NCI-H2196 treated with DMSO at 0.1 percent for 48 hours (cell line): ENCODE results near the gene PTH1R.

Experiments
- DNase-seq: peaks from one replicate; lab custom pipeline; 2025; ENCODE audit not compliant: unreplicated experiment; lab: John Stamatoyannopoulos, UW

The PTH1R gene

DNA sequence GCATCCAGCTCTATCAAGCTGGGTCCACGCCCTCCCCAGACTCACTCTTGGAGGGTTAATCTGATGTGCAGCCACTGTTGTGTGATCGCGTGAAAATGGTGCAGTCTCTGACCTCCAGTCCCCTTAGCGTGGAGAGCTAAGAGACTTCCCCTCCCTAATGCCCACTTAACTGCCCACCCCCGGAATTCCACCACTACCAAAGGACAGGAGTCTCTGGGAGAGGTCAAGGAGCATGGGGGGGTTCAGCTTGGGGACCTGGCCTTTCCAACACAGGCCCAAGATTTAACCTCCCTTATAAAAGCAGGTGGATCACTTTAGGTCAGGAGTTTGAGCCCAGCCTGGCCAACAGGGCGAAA is 50.2 kb downstream of the PTH1R start:
- DNase-seq = no peak

DNA sequence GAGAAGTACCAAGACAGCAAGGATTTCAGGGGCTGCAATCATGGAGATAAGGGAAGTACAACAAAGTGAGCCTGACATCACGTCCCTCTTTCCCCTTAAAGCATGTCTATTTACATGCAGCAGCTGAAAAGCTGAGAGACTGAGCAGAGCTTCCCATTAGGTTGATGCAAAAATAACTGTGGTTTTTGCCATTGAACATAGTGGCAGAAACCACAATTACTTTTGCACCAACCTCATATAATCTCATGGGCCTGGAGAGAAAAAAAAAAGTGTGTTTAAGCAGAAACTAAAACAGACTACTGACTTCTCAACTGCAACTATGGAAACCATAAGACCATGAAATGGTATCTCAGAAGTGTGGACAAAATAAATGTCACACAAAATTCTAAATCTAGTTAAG is 50.8 kb downstream of the PTH1R start:
- DNase-seq = no peak

DNA sequence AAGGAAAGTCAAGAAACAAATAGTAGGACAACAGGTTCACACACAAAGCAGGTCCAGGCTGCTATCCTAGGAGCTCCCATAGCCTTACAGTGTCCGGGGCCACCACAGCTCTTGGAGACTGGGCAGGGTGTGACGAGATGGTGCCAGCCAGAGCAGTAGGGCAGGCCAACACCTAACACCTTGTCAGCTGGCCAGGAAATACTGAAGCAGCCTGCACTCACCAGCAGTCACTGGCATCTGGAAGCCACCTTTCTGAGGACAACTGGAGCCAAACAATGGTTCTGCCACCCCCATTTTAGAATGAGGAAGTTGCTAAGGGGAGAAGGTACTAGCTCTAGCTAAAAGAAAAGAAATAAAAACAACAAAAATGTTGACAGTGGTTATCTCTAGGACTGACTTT is 51.8 kb downstream of the PTH1R start:
- no peak for DNase-seq

DNA sequence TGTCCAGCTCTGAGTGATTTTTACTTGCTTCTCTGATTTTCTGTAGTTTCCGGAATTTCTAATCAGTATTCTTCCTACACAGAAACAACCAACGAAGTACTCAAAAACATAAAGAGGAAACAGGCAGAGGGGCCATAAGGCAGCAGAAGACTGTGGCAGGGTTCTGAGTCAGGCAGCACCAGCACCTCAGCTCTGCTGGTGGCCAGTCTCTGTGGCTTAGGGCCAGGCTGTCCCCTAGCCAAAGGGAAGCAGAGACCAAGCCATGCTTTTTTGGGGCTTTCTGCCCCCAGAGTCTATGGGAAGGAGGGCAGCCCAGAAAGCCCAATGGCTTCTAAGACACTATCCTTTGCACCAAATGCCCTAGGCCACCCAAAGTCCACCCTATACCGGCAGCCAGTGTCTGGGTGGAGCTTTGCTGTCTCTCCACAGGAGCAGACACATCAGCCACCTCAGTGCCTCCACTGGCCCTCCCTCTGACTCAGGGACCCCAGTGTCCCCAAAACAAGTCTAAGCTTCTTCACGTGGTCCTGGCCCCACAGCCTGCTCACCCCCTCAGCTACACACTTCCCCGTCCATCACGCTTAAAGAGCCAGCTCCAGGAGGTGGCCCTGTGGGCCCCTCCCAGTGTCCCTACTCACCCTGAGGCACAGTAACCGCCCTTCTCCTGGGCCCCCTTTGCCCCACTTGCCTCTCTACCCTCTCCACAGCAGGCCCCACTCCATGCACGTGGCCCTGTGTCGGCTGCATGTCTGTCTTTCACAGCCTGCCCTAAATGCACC is 52.8 kb downstream of the PTH1R start:
- no peak for DNase-seq

DNA sequence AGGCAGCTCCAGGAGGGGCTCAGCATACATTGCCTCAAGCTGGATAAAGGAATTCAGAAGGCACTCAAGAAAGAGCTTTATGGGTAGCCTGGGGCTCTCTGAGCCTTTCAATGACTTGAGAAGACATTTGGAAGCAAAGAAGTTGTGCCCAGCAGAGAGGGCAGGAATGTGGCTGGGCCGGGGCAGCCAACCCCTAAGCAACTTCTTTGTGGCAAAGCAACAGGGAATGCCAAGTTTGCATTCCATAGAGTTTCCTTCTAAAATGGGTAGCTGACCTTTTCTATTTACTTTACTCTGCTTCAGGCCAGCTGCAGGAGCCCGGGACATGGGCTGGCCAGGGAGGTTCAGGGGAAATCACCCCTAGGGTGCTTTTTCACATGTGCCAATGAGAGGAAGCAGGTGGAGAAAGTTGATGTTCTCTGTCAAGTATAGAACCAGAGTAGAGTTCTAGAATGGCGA is 53.5 kb downstream of the PTH1R start:
- no peak for DNase-seq

DNA sequence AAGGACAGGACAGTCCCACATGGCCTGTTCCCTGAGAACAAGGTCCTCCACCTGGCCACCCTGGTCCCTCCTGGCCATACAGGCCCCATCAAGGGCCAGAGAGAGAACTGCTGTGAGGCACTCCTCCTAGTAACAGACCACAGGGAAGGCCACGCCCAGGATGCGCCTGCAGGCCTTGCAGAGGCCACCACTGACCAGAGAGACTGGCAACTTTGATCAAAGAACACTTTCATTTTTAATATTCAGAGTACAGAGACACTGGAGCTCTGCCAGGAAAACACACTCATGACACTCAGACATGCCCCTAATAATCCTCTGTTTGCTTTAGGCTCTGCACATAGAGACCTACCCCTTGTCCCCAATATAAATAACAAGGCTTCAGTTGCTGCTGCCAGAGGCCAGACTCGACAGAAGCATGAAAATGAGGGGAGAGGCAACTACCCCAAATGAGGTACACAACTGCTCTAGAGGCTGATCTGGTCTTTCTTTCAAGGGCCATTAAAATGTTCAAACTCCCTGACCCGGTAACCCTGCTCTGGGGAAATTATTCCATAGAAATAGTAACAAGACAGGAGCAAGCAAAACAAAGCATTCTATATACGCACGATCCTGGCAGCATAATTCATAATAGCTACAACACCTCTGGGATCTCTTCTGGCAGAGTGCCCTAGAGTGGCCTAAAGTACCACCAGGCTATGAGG is 54.3 kb downstream of the PTH1R start:
- DNase-seq = no peak

DNA sequence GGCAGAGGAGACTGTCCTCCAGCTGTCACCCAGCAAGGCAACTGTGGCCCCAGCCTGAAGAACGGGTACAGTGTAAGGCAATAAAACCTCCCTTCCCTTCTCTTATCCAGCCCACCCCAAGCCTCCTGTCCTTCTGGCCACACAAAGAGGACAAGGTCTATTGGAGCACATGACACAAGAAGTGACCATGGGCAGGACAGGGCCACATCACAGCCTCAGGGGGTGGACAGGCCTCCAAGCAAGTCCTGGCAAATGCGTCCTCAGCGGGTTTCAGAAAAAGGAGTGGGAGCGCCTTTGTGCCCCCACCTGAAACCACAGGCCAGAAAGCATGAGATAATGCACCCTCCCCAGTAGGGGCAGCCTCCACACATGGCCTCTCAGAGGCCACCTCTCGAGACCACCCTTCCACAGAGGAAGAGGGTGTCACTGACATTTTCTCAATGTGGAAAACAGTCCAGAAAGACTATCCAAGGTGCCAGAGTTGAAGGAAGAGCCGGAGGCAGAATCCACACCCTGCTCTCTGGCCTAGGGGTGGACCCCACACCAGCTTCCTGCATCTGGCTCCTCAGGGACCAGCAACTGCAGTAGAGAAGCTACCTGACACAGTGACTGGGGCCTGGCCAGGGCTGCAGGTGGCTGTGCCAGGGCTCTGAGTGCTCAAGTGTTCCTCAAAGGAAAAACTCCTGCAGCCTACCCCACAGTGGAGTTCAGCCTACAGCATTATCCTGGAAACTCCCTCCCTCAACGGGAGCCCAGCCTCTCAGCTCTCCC is 55.1 kb downstream of the PTH1R start:
- no peak for DNase-seq

DNA sequence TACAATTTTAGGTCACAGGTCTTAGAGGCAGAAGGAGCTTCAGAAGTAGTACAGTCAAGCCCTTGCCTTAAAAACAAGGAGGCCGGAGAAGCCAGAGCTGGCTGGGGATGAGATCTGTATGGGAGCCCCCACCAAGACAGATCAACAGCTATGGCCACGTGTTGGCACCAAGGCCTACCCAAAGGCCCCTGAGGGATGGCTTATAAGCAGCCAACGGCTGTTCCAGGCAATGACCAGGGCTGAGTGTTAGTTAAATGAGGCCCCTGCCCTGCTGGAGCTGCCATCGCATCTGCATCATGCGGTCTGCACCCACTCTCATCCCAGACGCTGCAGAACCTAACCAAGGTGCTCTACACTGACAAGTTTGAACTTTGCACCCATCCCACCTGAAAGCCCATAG is 55.7 kb downstream of the PTH1R start:
- DNase-seq = no peak

DNA sequence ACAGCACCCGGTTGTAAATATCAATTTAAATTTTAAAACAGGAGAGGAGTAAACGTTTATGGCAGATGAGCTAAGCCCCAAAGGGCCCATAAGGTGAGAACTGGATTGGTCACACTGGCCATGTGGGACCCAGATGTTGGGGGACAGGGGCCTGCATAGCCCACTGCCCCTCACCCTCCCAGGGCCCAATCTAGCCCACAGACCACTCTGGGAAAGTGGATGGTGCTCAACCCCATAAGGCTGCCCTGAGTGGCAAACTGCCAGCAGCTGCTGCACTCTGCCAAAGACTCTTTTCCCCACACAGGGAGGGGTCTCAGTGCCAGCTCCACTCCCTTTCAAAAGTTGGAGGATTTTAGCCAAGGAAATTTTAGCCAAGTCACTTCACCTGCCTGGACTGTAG is 56.6 kb downstream of the PTH1R start:
- DNase-seq = no peak

DNA sequence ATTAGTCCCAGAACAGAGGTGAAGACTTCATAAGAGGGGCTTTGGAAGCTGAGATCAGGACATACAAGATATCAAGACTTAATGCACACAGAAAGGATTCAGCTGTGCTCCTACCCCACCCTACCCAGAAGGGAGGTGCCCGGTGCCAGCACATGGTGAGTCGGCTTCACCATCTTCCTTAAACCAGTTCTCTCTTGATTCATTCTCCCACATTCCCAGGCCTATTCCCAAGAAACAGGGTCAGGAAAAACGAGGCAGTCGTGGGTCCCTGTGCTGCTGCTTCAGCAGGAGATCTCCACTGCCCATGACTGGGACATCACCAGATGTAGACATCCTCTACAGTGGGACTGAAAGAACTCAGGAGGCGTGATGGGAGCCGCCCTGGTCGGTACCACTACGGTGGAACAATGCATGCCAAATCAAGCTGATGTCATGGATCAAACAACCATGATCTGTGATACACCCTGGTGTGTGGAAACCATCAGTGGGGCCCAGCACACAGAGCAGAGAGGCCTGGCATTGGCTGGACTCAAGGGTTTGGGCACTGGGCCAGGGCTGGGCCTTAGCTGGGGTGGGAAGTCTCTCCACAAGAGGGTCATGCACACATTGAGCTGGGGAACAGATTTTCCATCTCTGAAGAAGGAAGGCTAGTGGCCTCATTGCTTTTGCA is 57.1 kb downstream of the PTH1R start:
- no peak for DNase-seq

DNA sequence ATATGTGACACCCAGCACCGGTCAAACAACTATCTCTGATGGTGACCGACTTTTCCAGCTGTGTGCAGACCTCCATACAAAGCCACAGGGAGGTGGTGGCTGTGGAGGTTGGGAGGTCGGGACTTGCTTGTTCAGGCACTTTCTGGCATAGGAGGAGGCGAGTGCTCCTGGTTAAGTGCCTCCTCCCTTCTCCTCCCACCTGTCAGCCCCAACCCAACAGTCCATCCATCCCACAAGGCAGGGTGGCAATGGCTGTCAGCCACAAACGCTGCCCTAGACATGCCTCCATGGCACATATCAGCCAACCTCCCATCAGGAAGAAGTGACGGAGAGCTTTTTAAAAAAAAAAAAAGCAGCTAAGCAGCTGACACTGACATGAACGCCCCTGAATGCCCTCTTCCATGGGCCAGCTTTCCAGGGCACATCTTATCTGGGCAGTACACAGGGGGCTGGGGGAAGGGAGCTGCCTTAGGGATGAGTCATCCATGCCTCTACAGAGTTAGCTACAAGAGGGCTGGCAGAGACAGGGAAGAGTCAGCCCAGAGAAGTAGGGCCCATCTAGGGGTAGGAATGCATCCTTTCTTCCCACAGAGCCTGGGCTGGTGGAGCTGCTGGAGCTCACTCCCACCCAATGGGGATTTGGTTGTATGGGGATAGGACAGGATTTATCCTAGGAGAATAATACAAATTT is 57.8 kb downstream of the PTH1R start:
- DNase-seq = peak; percentile 6

DNA sequence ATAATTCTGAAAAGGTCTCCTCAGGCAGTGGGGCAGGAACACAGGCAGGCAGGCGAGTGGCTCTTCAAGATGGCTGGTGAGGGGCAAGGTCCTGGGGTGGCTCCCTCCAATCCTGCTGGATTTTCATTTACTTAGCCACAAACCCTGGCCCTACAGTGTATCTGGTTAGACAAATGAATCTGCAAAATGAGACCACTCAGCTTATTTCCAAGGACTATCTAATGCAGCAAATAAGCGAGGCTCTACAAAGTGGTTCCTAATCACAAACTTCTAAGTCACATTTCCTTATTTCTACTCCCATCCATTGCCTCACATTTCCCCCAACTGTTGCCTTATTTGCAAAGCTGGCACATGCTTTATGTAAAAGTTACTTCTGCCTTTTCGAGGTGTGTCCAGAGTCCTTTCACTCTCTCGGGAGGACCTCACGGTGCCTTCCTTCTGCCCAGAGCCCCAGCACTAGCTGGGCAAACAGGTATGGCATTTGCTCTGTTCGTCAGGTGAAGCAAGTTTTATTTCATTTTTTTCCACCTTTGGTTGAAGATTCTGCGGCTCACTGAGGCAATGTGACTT is 58.6 kb downstream of the PTH1R start:
- no peak for DNase-seq

DNA sequence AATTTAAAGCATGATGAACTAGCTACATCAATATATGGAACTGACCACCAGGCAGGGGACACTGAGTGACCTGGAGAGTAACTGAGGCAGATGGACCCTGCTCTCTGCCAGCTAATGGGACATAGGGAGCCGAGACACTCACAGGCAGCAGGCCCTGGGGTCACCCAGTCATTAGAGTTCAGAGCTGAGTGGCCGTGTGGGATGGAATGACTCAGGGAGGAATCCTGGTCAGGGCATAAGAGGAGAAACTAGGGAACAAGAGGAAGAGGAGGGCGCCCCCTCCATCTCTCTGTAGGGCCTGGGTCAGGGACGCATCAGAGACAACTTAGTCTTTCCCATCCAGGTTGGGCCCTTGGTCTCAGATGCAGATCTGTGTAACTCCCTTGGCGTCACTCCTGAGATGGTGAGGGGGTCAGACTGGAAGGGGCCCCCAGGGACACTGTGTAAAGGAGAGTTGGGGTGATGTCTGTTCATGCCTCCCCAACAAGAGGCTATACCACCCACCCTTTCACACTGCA is 59.3 kb downstream of the PTH1R start:
- DNase-seq = no peak

DNA sequence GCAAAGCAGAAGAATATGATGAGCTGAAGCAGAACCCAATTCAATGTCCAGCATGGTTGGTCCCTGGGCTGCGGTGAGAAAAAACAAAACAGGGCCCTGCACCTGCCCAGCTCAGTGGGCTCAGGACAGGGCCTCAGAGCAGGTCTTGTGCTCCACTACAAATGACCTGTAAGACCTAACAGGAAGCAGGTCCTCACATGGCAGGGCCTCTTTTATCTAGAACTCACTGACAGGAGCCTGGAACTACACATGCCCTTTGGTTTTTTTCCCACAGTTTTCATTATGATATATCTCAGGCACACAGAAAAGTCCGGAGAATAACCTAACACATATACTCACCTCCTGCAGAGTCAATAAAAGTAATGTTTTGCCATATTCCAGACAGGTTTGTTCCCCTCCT is 60.6 kb downstream of the PTH1R start:
- no peak for DNase-seq

DNA sequence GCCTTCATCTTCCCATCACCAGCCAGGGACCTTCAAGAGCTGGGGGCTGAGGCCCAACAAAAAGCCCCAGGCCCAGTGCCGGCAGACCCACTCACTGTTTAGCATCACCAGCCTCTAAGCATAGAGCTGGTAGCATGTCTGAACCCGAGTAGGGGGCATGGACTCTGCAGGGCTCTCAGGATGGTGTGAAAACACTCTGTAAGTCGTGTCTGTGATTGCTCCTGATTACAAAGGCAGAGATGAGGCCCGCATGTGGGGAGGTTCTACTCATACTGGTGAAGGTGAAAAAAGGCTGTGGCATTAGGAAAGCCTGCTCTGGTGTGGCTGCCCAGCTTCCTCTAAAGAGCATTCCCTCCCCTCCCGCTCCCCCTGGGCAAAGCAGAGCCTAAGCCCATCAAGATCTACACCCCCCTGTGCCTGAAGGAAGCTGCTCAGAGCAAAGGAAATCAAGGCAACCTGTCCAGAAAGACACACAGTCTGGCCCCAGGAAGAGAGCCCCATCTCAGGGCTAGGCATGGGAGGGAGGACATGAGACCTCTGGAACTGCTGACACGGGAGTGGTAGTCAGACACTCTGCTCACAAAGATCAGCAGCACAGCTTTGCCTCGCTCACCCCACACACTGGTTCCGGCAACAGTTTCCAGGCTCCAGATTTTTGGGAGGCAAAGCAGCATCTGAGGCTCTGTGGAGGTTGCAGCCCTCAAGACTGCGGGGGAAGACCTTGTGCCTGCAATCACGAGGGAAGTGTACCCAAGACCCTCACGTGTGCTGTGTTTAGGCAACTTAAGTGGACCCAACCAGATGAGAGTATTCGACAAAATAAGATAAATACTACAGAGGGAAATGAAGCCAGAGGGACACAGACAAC is 62.3 kb downstream of the PTH1R start:
- DNase-seq = no peak

DNA sequence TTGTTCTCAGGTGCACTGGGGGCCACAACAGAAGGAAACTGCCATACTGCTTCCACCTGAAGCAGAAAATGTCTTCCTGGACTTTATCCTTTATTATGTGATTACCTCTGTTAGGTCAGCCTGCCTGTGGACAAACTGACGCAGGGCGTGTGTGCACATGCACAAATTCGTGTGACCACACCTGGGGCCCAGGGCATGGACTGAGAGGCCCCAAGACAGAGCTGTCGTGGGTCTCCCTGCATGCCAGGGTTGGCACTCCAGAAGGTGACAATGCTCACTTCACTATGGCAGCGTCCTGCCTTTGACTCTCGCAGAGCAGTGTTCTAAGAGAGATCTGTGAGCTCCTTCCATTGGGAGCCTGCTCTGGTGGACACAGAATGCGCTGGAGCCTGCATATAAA is 64.6 kb downstream of the PTH1R start:
- no peak for DNase-seq

DNA sequence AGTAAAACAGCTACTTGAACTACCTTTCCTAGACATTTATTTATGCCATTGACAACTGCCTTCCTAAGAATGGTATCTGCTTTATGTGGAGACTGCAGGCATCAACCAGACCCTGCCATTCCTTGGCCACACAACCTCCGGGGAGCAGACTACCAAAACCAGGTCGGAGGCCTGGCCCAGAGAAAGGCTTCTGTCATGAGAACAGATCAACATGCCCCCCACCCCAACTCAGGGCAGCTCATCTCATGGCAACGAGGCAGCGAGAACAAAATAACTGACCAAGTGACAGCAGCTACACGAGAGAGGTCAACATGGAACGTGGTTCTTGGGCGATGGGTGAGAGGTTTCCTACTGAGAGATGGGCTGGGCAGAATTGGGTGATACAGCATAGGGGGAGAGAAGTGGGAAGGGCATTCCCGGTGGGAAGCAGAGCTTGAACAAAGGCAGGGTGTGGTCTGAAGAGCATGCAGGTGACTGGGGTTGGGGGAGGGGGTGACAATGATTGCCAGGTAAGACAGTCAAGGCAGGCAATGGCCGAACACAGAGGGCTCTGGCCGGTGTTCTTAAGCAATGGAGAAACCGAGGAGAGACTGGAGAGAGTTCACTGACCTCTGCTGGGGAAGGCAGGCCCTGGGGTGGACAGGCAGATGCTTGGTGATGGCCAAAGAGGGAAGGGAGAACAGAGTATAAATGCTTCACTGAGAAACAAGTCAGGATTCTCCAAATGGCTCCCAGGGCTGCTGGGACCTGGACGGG is 65.1 kb downstream of the PTH1R start:
- DNase-seq = no peak
